Dermis microvascular lymphatic vessel endothelial cell (primary cell): ENCODE measurements around the gene PKP3. TPM values are rescaled to one million over a fixed set of nuclear protein-coding genes. Genes with fewer than 3 reads are reported as not detected.
"Not testable (repeated sequence)": the region's sequence is repeated elsewhere in the genome, so short reads cannot be mapped to it uniquely, and the experiment has no call there.

Experiments
- DNase-seq, 2 donors: peaks; one replicate each; pipeline versions ENCODE4 v3.0.0 to v3.0.0-alpha.2; 2010; ENCODE audit warnings: low read depth in 2 of 2
- total RNA-seq: library from RNA; depleted of rRNA; stranded (reverse); fragments of >200 nt; gene quantifications from 2 replicates; pipeline ENCODE4 v1.2.1, GENCODE V29; 2014

Gene PKP3
- total RNA-seq, 1 donor from 2014 or later = 0.39 TPM

GRCh38 chr11:424766-425165, 30.8 kb downstream of the PKP3 start:
- not testable (repeated sequence) for DNase-seq

GRCh38 chr11:425301-425700, 31.3 kb downstream of the PKP3 start:
- DNase-seq = no peak

GRCh38 chr11:426851-427250, 32.8 kb downstream of the PKP3 start:
- no peak for DNase-seq

- DNase-seq = no peak
These were observed 34.3 kb downstream of the PKP3 start for GRCh38 chr11:428295-428694.

GRCh38 chr11:429391-429790, 35.4 kb downstream of the PKP3 start:
- no peak for DNase-seq

GRCh38 chr11:429931-430456, 36.0 kb downstream of the PKP3 start:
- no peak for DNase-seq

- no peak for DNase-seq
These were observed 37.9 kb downstream of the PKP3 start for GRCh38 chr11:431921-432320.

GRCh38 chr11:432501-433100, 38.6 kb downstream of the PKP3 start:
- no peak for DNase-seq

GRCh38 chr11:433111-433510, 39.1 kb downstream of the PKP3 start:
- DNase-seq = no peak

- DNase-seq = no peak
These were observed 39.6 kb downstream of the PKP3 start for GRCh38 chr11:433641-434040.

GRCh38 chr11:434496-434895, 40.5 kb downstream of the PKP3 start:
- DNase-seq = no peak

- not testable (repeated sequence) for DNase-seq
These were observed 41.2 kb downstream of the PKP3 start for GRCh38 chr11:434999-435740.

- no peak for DNase-seq
These were observed 43.3 kb downstream of the PKP3 start for GRCh38 chr11:437228-437870.

- DNase-seq = no peak
These were observed 44.3 kb downstream of the PKP3 start for GRCh38 chr11:438101-438844.

- DNase-seq = no peak
These were observed 45.5 kb downstream of the PKP3 start for GRCh38 chr11:439315-440064.

GRCh38 chr11:440065-441042, 46.3 kb downstream of the PKP3 start:
- peak in 1 of 2 donors; percentile 34 for DNase-seq

GRCh38 chr11:441043-441417, 47.0 kb downstream of the PKP3 start:
- no peak for DNase-seq

- peak in 1 of 2 donors; percentile 37 for DNase-seq
These were observed 47.6 kb downstream of the PKP3 start, which contains the start of gene ANO9 for GRCh38 chr11:441418-442274. Gene ANO9 (minus strand): TSS chr11:442011. CDS start chr11:441926, 85 bp downstream.

GRCh38 chr11:442611-443081, 48.6 kb downstream of the PKP3 start:
- no peak for DNase-seq
